GM18498 (cell line): Measurements from ENCODE around the gene TREML2.

Source experiments
- ATAC-seq: cut with Tn5 transposase; IDR thresholded peaks from one replicate; pipeline ENCODE4 v1.9.1; 2021; ENCODE audit warnings: mild to moderate bottlenecking, moderate library complexity; ENCODE audit not compliant: unreplicated experiment

TREML2 gene

GRCh38 chr6:41153992-41154625, 46.8 kb downstream of the TREML2 start, which contains the start of gene TREML1:
Gene TREML1 (minus strand): TSS chr6:41154347. CDS start chr6:41154288, 59 bp downstream.
- no peak for ATAC-seq

- ATAC-seq, result no peak
Measured at GRCh38 chr6:41153451-41153850, 47.5 kb downstream of the TREML2 start.

- no peak for ATAC-seq
Measured at GRCh38 chr6:41150671-41151070, 50.3 kb downstream of the TREML2 start.

GRCh38 chr6:41147917-41148316, 53.0 kb downstream of the TREML2 start:
- ATAC-seq, result no peak
